GM20431 (cell line): Measurements from ENCODE around the gene NOC4L.
"Not testable (repeated sequence)": the region's sequence is repeated elsewhere in the genome, so short reads cannot be mapped to it uniquely, and the experiment has no call there.

Experiments used
- in situ Hi-C: fragments of 300-500 bp; cut with MseI, MboI; formaldehyde crosslinking; loops from one replicate; pipeline ENCODE4 v1.15.0; 2020; ENCODE audit warnings: low sequenced_read_pairs; ENCODE audit not compliant: unreplicated experiment

NOC4L gene

DNA sequence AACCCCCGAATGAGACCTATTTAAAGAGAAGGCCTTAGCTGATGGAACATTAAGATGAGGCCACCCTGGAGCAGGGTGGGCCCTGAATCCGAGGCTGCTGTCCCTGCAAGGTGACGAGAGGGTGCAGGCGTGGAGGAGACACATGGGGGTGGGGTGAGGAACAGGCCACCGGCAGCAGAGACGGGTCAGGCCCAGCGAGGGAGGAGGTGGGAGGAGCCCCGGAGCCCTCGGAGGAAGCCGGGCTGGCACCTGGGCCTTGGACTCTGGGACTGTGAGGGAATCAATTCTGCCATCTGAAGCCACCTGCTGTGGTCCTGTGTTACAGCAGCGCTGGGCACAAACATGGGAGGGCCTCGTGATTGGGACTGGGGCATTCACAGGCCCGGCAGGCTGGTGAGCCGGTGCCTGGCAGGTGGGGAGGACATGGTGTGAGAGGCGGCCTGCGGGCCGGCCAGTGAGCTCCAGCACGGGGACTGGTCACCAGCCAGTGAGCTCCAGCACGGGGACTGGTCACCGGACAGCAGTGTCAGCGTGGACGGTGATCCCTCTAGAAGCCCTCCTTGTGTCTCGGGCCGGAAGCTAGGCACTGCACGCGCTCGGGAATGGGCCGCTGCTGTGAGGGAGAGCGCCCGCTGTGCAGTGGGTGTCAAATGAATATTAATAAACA lies 46.7 kb downstream of the NOC4L start:
- in situ Hi-C loops, result no loop called here

DNA sequence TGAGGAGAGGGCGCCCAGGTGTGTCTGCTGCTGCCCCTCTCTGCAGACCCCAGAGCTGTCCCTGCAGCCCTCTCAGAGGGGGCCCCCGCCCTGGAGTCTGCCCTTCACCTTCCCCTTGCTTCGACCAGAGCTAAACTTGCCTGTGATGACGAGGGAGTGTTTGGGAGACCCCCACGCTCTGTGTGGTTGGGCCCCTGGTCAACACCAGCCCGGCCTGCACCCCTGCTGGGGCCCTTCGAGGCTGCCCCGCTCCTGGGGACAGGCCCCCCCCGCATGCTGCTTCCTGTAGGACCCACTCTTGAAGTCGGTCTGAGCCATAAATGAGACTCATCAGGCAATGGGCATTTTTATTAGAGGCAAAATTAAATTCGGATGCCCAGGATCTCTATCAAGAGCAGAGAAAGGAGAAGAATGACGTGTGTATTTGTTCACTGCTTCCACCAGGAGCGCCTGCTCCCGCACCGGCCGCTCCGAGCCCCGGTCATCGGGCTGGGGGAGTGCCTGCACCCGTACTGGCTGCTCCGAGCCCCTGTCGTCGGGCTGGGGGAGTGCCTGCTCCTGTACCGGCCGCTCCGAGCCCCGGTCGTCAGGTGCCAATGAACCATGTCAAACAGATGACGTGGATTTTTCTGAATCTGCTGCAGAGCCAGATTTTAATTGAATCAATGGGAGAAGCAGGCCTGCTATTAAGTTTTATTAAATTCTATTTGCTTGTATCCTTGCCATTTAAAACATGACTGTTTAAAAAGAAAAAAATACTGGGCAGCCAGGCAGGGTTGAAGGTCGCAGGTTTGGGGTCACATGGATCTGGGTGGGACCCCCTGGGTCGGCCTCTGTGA lies 47.7 kb downstream of the NOC4L start:
- in situ Hi-C loops, result no loop called here

GRCh38 chr12:132194056-132194455 lies 49.8 kb downstream of the NOC4L start:
- in situ Hi-C loops, result no loop called here

DNA sequence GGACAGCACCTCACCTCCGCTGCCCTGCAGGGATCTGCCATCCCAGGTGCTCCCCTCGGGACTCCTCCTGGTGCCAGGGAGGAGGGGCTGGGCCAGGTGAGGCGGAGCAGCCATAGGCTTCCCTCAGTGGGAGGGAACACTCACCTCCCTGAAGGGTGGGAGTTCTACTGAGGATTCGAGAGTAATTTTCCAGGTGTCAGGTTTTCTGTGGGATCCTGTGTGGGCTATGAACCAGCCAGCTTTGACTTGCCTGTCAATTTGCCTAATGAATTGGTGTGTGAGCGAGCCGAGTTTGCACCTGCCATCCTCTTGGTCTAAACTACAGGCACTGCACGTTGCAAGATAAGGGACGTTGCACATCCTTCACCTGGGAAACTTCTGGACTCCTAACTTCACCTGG lies 50.3 kb downstream of the NOC4L start:
- in situ Hi-C loops, result no loop called here

- in situ Hi-C loops, result not testable (repeated sequence)
These were observed 51.0 kb downstream of the NOC4L start for GRCh38 chr12:132195242-132195641.

DNA sequence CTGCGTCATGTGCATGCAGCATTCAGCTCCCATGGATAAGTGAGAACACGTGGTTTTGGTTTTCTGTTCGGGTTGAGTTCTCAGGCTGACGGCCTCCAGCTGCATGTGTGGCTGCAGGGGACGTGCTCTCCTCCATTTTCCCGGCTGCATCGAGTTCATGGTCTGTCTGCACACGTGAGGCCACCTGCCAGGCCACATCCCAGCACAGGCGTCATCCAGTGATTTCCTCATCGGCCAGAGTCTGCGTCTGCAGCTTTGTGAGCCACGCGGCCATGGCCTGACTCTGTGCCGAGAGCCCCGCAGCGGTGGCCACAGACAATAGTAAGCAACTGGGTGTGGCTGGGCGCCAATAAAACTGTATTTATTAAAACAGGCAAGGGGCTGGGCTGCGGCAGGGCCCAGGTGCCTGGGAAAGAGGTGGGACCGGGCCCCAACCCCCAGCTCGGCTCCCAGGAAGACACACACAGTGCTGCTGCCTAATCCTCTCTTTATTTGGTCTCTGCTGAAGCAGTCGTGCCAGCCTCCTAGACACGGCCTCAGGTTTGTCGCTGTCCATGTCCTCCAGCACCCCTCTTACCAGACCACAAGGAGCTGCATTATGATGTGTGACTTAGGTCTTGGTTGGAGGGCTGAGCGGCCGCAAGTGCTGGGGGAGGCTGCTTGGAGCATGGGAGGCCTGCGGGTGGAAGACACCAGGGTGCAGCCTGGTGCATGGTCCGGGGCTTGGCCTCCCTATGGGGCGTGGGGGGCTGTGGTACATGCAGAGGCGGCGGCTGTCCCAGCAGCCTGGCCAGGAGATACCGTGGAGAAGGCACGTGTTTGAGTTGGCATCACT lies 52.0 kb downstream of the NOC4L start:
- in situ Hi-C loops, result no loop called here

- in situ Hi-C loops, result no loop called here
These were observed 52.7 kb downstream of the NOC4L start for GRCh38 chr12:132196873-132197390.

- in situ Hi-C loops, result no loop called here
These were observed 53.5 kb downstream of the NOC4L start for GRCh38 chr12:132197581-132198354.

- in situ Hi-C loops, result no loop called here
These were observed 54.8 kb downstream of the NOC4L start for GRCh38 chr12:132199101-132199500.

- in situ Hi-C loops, result no loop called here
These were observed 55.5 kb downstream of the NOC4L start for GRCh38 chr12:132199526-132200319.

DNA sequence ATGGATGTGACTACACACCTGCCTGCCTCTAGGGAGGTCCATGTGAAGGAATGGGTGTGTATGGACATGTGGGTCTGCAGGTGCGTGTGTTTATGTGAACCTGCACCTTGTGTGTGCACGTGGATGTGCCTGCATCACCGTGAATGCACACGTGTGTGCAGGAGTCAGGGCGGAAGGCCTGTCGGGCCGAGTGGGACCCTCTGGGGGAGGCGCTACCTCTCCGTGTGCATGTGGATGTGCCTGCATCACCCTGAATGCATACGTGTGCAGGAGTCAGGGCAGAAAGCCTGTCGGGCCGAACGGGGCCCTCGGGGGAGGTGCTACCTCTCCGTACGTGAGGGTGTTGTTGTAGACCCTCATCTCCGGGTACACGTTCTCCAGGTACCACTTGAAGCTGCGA lies 56.5 kb downstream of the NOC4L start:
- in situ Hi-C loops, result no loop called here

DNA sequence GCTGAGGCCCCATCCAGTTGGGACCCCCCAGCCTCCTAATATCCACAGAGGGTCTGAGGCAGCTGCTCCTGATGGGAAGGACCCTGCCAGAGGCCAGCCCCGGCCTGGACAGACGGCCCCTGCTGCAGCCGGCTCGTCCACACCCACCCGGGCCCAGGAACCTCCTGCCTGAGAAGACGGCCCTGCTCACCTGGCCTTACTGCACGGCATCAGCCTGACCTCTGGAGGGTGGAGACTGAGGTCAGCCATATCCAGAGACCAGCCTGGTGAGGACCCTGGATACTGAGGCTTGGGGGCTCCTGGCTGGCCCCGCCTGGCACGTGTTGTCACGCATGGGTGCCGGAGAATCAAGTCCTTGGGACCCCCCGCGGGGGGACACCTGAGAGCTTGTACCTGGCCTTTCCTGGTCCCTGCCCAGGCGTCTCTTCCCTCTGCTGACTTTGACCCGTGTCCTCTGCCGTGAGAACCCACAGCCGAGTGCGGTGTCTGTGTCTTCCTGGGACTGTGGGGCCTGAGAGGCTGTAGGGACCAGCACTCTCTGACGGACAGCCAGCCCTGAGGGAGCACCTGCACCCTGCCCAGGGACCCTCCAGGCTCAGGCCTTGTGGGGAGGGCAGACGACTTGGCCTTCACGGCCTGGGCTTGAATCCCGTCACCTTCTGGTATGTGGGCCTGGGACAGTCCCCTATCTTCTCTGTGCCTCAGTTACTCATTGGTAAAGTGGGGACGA lies 57.3 kb downstream of the NOC4L start:
- in situ Hi-C loops, result no loop called here
